Right atrium auricular region (tissue), 2 donors: ENCODE measurements around the gene CLEC3A. TPM values are rescaled to one million over a fixed set of nuclear protein-coding genes. Genes with fewer than 3 reads are reported as not detected.
A peak's percentile ranks its signal among the peaks of the same experiment; 100 is the strongest.

ENCODE experiments used
- DNase-seq: peaks from one replicate; pipeline ENCODE4 v3.0.0-alpha.2; 2019; ENCODE audit warnings: low spot score
- H3K27ac ChIP-seq, 2 donors: fragments of 200-600 bp; sonication (generic); 1 replicate in 1 of 2; 2 replicates in 1 of 2; pipeline ENCODE4 v1.5.1; 2016 to 2019
- H3K27me3 ChIP-seq, 2 donors: fragments of 200-600 bp; sonication (generic); one replicate each; pipeline versions ENCODE4 v1.5.1 to v1.6.0; 2017 to 2019
- H3K36me3 ChIP-seq: fragments of 200-600 bp; sonication (generic); one replicate; pipeline ENCODE4 v1.5.1; 2016
- H3K4me1 ChIP-seq, 2 donors: fragments of 200-600 bp; sonication (generic); one replicate each; pipeline versions ENCODE4 v1.5.1 to v1.6.0; 2017 to 2019
- H3K4me3 ChIP-seq, 2 donors: fragments of 200-600 bp; sonication (generic); 1 replicate in 1 of 2; 2 replicates in 1 of 2; pipeline ENCODE4 v1.5.1; 2017 to 2019; ENCODE audit warnings: mild to moderate bottlenecking in 1 of 2, moderate library complexity in 1 of 2
- H3K9me3 ChIP-seq, 2 donors: fragments of 200-600 bp; sonication (generic); one replicate each; pipeline ENCODE4 v1.5.1; 2019
- total RNA-seq, 2 donors: library from RNA; depleted of rRNA; stranded (reverse); fragments of >200 nt; gene quantifications; one replicate each; pipeline ENCODE4 v1.1.0, GENCODE V29; 2016
- TF ChIP-seq, protein P1 (sequence below), 2 donors: fragments of 200-600 bp; sonication (generic); IDR thresholded peaks; one replicate each; pipeline ENCODE4 v1.5.1; 2019; ENCODE audit warnings: antibody characterized with exemption in 2 of 2

The CLEC3A gene
- total RNA-seq, 2 donors from 2014 or later = not detected

DNA sequence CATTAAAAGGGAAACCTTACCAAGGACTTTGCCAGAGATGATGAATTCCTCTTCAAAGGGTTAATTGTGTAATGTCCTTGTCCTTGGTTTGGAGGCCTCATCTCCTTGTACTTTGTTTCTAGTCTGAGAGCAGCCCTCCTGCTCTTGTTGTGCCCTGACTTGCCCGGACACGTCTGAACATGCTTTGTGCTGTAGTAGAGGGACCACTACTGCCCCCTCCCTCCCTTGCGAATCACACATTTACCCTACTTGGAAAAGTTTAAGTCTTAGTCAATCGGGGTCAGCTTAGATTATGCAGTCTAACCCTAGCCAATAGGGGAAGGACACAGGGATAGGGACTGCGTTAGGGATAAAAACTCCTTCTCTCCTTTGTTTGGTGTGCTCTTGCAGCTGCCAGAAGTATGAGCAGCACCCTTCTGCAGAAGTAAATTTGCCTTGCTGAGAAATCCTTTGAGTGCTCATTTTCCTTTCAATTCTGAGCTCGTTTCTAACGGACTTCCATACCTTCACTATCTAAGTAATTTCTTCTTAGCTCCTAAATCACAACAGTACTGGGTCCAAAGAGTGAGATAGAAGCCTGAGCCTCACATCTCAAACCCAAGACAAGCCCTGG, 26.4 kb upstream of the CLEC3A start:
- Histone ChIP-seq H3K27me3 (no peaks in the 10 kb centered on the region), H3K9me3 (peaks cover 0 to 15% of the 10 kb centered on the region in 2 donors), H3K27ac (no peak overlapping the region), H3K4me1 (peaks cover 0 to 7% of the 10 kb centered on the region in 2 donors), H3K4me3 (no peak overlapping the region), H3K36me3 (no peaks in the 10 kb centered on the region)
- DNase-seq = no peak
- TF ChIP-seq, protein P1, sequence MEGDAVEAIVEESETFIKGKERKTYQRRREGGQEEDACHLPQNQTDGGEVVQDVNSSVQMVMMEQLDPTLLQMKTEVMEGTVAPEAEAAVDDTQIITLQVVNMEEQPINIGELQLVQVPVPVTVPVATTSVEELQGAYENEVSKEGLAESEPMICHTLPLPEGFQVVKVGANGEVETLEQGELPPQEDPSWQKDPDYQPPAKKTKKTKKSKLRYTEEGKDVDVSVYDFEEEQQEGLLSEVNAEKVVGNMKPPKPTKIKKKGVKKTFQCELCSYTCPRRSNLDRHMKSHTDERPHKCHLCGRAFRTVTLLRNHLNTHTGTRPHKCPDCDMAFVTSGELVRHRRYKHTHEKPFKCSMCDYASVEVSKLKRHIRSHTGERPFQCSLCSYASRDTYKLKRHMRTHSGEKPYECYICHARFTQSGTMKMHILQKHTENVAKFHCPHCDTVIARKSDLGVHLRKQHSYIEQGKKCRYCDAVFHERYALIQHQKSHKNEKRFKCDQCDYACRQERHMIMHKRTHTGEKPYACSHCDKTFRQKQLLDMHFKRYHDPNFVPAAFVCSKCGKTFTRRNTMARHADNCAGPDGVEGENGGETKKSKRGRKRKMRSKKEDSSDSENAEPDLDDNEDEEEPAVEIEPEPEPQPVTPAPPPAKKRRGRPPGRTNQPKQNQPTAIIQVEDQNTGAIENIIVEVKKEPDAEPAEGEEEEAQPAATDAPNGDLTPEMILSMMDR (IDR thresholded peaks at IDR 0.05) = no peak

GRCh38 chr16:77998350-77999023, 23.9 kb upstream of the CLEC3A start:
- TF ChIP-seq, protein P1 (IDR thresholded peaks at IDR 0.05) = no peak
- no peak overlapping the region for H3K27ac ChIP-seq
- H3K4me3 ChIP-seq = no peak overlapping the region
- peaks cover 0 to 1% of the 10 kb centered on the region in 2 donors for H3K4me1 ChIP-seq
- no peaks in the 10 kb centered on the region for H3K36me3 ChIP-seq
- H3K27me3 ChIP-seq = no peaks in the 10 kb centered on the region
- H3K9me3 ChIP-seq = peaks cover 0 to 15% of the 10 kb centered on the region in 2 donors
- no peak for DNase-seq

GRCh38 chr16:78001451-78002025, 20.8 kb upstream of the CLEC3A start:
- no peak for DNase-seq
- H3K36me3 ChIP-seq = no peaks in the 10 kb centered on the region
- H3K27ac ChIP-seq = no peak overlapping the region
- H3K9me3 ChIP-seq = peaks cover 0 to 4% of the 10 kb centered on the region in 2 donors
- no peak overlapping the region for H3K4me3 ChIP-seq
- no peaks in the 10 kb centered on the region for H3K27me3 ChIP-seq
- H3K4me1 ChIP-seq = no peaks in the 10 kb centered on the region
- TF ChIP-seq, protein P1 (IDR thresholded peaks at IDR 0.05) = no peak

DNA sequence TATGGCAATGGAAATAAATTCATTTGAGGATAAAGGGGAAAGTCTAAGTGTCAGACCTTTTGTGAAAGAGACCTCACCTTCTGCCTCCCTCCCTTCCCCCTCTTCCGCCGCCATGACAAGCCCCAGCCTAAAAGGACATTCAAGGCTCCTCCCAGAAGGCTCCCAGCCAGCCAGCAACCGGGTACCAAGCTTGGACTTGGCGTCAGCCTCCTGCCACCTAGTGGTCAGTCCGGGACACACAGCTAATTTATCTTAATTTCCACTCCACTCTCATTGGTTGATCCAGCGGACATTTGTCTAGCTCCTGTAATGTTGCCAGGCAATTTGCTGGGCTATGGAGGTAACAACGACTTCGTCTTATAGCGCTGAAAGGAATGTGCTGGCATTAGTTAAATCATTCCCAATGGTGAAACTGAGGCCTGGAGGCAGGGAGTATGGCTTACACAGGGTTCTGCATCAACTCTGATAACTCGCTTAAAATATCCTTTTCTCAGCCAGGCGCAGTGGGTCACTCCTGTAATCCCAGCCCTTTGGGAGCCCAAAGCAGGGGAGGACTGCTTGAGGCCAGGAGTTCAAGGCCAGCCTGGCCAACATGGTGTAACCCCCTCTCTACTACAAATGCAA, 19.3 kb upstream of the CLEC3A start:
- H3K4me3 ChIP-seq = no peak overlapping the region
- DNase-seq = peak; percentile 84
- H3K4me1 ChIP-seq = no peaks in the 10 kb centered on the region
- no peaks in the 10 kb centered on the region for H3K27me3 ChIP-seq
- H3K27ac ChIP-seq = no peak overlapping the region
- H3K36me3 ChIP-seq = no peaks in the 10 kb centered on the region
- TF ChIP-seq, protein P1 (IDR thresholded peaks at IDR 0.05) = peak; percentile 60 to 92
- no peaks in the 10 kb centered on the region for H3K9me3 ChIP-seq

DNA sequence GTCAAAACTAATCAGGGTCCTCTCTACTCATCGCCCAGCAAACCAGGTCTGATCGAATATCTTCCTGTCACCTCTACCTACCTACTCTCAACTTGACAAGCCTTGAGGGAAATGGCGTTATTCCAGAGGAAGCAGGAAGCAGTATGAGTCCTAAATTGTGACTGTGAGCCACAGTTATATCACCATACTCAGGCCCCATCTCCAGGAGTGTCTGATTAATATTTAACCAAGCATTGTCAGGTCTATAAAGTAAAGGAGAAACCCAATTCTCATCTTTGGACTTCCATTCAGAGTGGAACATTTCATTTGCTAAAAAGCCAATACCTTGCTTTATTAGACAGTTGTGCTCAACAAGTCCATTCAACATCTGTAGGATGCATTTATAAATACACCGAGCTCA, 17.8 kb upstream of the CLEC3A start:
- no peak for DNase-seq
- no peaks in the 10 kb centered on the region for H3K4me1 ChIP-seq
- H3K4me3 ChIP-seq = no peak overlapping the region
- no peaks in the 10 kb centered on the region for H3K36me3 ChIP-seq
- H3K27me3 ChIP-seq = no peaks in the 10 kb centered on the region
- TF ChIP-seq, protein P1 (IDR thresholded peaks at IDR 0.05) = no peak
- no peaks in the 10 kb centered on the region for H3K9me3 ChIP-seq
- no peak overlapping the region for H3K27ac ChIP-seq
